Immature natural killer cell (primary cell): ENCODE measurements around the gene SFMBT2. TPM values are rescaled to one million over a fixed set of nuclear protein-coding genes. Genes with fewer than 3 reads are reported as not detected.
A peak's percentile ranks its signal among the peaks of the same experiment; 100 is the strongest.
"Not testable (repeated sequence)": the region's sequence is repeated elsewhere in the genome, so short reads cannot be mapped to it uniquely, and the experiment has no call there.

Experiments used
- DNase-seq, 3 donors: peaks; one replicate each; pipeline ENCODE4 v3.0.0; 2022; ENCODE audit warnings: mixed read lengths in 1 of 3
- H3K27ac Mint-ChIP-seq, 6 donors: one replicate each; pipeline ENCODE4 v1.8.0; 2020; ENCODE audit warnings: mixed read lengths in 6 of 6, mild to moderate bottlenecking in 5 of 6, inconsistent platforms in 4 of 6, moderate library complexity in 3 of 6
- H3K27me3 Mint-ChIP-seq, 3 donors: one replicate each; pipeline ENCODE4 v1.8.0; 2020 to 2021; ENCODE audit warnings: low read depth in 3 of 3, mild to moderate bottlenecking in 3 of 3, mixed read lengths in 3 of 3, moderate library complexity in 3 of 3, inconsistent platforms in 1 of 3
- H3K36me3 Mint-ChIP-seq, 3 donors: one replicate each; pipeline ENCODE4 v1.8.0; 2020; ENCODE audit warnings: mixed read lengths in 3 of 3, inconsistent platforms in 2 of 3, mild to moderate bottlenecking in 2 of 3
- H3K4me1 Mint-ChIP-seq, 2 donors: one replicate each; pipeline ENCODE4 v1.8.0; 2020; ENCODE audit warnings: inconsistent platforms in 2 of 2, mild to moderate bottlenecking in 2 of 2, mixed read lengths in 2 of 2, moderate library complexity in 1 of 2
- H3K4me3 Mint-ChIP-seq, 5 donors: one replicate each; pipeline ENCODE4 v1.8.0; 2020; ENCODE audit warnings: mild to moderate bottlenecking in 5 of 5, mixed read lengths in 5 of 5, inconsistent platforms in 3 of 5, moderate library complexity in 3 of 5
- H3K9me3 Mint-ChIP-seq, 6 donors: one replicate each; pipeline ENCODE4 v1.8.0; 2020; ENCODE audit warnings: mild to moderate bottlenecking in 6 of 6, mixed read lengths in 6 of 6, inconsistent platforms in 4 of 6, moderate library complexity in 3 of 6
- polyA plus RNA-seq, 3 donors: library from polyadenylated mRNA; unstranded; fragments of 300-500 nt; fragmentation: Illumina TruSeq; gene quantifications; one replicate each; pipeline ENCODE4 v1.2.3, GENCODE V29; 2021

SFMBT2 gene
- polyA plus RNA-seq, 3 donors from 2014 or later = 1.5 to 9.8 (median 3.1) TPM

DNA sequence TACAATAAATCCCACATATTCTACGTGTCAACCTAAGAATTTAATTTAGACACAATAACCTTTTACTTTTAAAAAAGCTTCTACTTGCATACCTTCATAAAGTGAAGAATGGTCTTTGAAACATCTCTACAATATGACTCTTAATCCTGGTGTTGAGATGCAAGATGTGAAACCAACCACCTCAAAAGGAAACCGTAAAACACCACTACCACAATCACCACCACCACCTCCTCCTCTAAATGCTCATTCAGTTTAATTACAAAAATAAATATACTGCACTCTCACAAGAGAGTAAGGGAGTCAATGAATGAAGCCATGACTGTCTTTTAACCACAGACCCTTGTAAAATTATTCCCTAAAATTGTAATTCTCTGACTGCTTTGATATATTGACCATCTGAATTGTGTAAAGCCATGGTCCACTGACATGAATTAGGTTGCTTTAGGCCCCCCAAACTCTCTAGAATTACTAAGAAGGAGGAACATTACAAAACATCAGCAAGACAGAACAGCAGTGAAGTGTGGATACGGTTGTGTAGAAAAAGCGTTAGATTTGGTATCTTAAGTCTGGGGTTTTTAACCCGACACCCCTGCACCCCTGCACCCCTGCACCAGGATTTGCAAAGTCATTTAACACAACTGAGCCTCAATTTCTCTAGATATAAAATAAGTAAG, 171.4 kb downstream of the SFMBT2 start:
- H3K4me1 Mint-ChIP-seq = peaks cover 82 to 91% of the 10 kb centered on the region in 2 donors
- no peaks in the 10 kb centered on the region for H3K9me3 Mint-ChIP-seq
- peak overlapping the region; percentile 48 to 81 (median 67) for H3K4me3 Mint-ChIP-seq
- peaks cover 4 to 24% (median 5%) of the 10 kb centered on the region in 3 donors for H3K27me3 Mint-ChIP-seq
- peak overlapping the region in 5 of 6 donors; percentile 10 to 65 (median 45) for H3K27ac Mint-ChIP-seq
- peak; percentile 71 to 77 (median 74) for DNase-seq
- H3K36me3 Mint-ChIP-seq = peaks cover 13 to 41% (median 30%) of the 10 kb centered on the region in 3 donors

GRCh38 chr10:7235376-7235775, 175.5 kb downstream of the SFMBT2 start:
- peak overlapping the region in 3 of 5 donors; percentile 2 to 3 (median 2) for H3K4me3 Mint-ChIP-seq

DNA sequence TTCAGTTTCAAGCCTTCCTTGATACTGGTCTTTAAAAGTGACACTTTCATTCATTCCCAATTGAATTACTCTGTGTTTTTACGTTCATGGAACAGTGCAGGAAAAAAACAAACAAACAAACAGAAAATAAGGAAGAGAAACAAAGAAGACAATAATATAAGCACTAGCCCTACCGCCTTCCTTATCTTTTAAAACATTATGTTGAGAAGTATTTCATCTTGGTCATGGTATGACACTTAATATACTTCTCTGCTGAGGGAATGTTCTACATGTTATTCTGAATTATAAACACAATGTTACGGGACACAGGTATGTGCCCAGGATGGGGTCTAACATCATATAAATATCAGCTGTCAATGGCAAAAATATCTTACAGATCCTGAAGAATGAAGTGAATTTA, 176.7 kb downstream of the SFMBT2 start:
- Mint-ChIP-seq H3K4me3 (peak overlapping the region in 3 of 5 donors; percentile 34 to 77 (median 70)), H3K27ac (peak overlapping the region in 2 of 6 donors; percentile 47 to 54), H3K27me3 (peaks cover 0 to 8% (median 2%) of the 10 kb centered on the region in 3 donors)

More at GRCh38 chr10:7235376-7235775, 175.5 kb downstream of the SFMBT2 start:
- no peak for DNase-seq
- Mint-ChIP-seq H3K27ac (peak overlapping the region in 1 of 6 donors; percentile 2), H3K9me3 (no peaks in the 10 kb centered on the region), H3K4me1 (peaks cover 75 to 89% of the 10 kb centered on the region in 2 donors), H3K36me3 (peaks cover 13 to 49% (median 31%) of the 10 kb centered on the region in 3 donors), H3K27me3 (peaks cover 0 to 8% (median 7%) of the 10 kb centered on the region in 3 donors)

GRCh38 chr10:7233259-7233991, 177.4 kb downstream of the SFMBT2 start:
- peak; percentile 19 to 38 (median 27) for DNase-seq
- Mint-ChIP-seq H3K27ac (peak overlapping the region; percentile 31 to 80 (median 43)), H3K9me3 (no peaks in the 10 kb centered on the region), H3K27me3 (peaks cover 2 to 7% (median 2%) of the 10 kb centered on the region in 3 donors), H3K4me3 (peak overlapping the region; percentile 50 to 77 (median 54)), H3K4me1 (peaks cover 55 to 69% of the 10 kb centered on the region in 2 donors), H3K36me3 (peaks cover 23 to 52% (median 34%) of the 10 kb centered on the region in 3 donors)

More for the DNA sequence above, 176.7 kb downstream of the SFMBT2 start:
- no peak for DNase-seq
- peaks cover 17 to 49% (median 31%) of the 10 kb centered on the region in 3 donors for H3K36me3 Mint-ChIP-seq
- H3K4me1 Mint-ChIP-seq = peaks cover 62 to 76% of the 10 kb centered on the region in 2 donors
- H3K9me3 Mint-ChIP-seq = no peaks in the 10 kb centered on the region

- H3K36me3 Mint-ChIP-seq = peaks cover 24 to 54% (median 45%) of the 10 kb centered on the region in 3 donors
- peak overlapping the region in 3 of 5 donors; percentile 3 to 60 (median 4) for H3K4me3 Mint-ChIP-seq
- DNase-seq = no peak
- peak overlapping the region in 2 of 6 donors; percentile 23 to 42 for H3K27ac Mint-ChIP-seq
- H3K27me3 Mint-ChIP-seq = peaks cover 2 to 4% (median 2%) of the 10 kb centered on the region in 3 donors
- no peaks in the 10 kb centered on the region for H3K9me3 Mint-ChIP-seq
- peaks cover 43 to 55% of the 10 kb centered on the region in 2 donors for H3K4me1 Mint-ChIP-seq
These were observed 179.1 kb downstream of the SFMBT2 start for GRCh38 chr10:7231509-7232414.

DNA sequence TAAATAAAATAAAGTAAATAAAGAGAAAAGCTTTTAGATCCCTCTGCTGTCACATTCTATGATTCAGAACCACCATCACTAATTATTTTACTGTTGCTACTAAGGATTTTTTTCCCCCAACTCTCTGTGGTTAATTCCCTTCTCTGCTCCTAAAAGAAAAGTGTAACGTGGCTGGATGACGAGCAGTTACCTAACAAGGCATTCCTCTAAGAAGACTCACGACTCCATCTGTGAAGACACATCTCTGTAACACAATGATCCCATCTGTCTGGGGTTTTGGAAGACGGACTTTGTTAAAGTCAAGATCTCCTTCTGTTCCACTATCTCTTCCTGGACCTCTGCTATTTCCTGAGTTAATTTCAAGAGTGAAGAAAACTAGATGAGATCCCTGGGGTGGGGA, 179.9 kb downstream of the SFMBT2 start:
- Mint-ChIP-seq H3K36me3 (peaks cover 29 to 54% (median 39%) of the 10 kb centered on the region in 3 donors), H3K4me3 (no peak overlapping the region), H3K4me1 (peaks cover 38 to 46% of the 10 kb centered on the region in 2 donors), H3K27me3 (peaks cover 2% of the 10 kb centered on the region in 3 donors), H3K9me3 (no peaks in the 10 kb centered on the region), H3K27ac (peak overlapping the region in 2 of 6 donors; percentile 42 to 64)
- DNase-seq = no peak

DNA sequence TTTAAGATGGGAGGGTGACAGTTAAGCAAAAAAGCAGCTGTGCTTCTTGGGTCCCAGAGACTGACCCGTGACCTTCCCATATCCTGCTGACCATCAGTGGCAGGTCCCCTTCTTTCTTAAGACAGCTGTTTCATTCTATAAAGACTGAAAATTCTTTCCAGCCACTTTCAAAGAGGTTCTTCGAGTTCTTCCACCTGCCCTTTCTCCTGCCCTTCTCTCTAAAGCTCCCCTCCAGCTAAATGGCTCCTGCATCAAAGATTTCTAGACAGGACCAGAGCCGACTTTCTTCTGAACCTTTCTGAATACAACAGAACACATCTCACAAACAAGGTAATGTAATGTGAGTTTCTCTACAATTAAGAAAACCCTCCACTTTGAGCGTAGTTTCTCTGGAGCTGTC, 180.8 kb downstream of the SFMBT2 start:
- Mint-ChIP-seq H3K27ac (no peak overlapping the region), H3K4me3 (no peak overlapping the region), H3K9me3 (peaks cover 0 to 2% (median 0%) of the 10 kb centered on the region in 6 donors), H3K36me3 (peaks cover 33 to 53% (median 35%) of the 10 kb centered on the region in 3 donors), H3K4me1 (peaks cover 32 to 38% of the 10 kb centered on the region in 2 donors), H3K27me3 (peaks cover 2% of the 10 kb centered on the region in 3 donors)
- no peak for DNase-seq

DNA sequence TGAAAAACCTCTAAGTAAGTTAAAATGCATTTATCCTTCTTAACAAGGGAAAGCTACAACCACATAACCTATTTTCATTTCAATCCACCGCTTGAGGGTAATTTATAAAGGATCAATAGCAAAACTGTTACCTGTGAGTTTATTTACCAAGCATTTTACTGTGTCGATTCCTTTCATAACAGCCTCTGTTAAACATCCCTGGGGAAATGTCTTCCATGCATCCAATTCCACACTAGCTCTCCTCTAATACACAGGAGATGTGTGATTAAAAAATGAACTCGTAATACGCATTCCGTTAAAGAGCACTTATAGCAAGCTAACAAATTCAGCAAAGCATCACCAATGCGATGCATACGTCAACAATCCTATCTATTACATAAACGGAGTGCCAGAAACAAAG, 185.7 kb downstream of the SFMBT2 start:
- no peak overlapping the region for H3K27ac Mint-ChIP-seq
- peaks cover 55 to 66% (median 55%) of the 10 kb centered on the region in 3 donors for H3K36me3 Mint-ChIP-seq
- H3K27me3 Mint-ChIP-seq = peaks cover 0 to 3% (median 2%) of the 10 kb centered on the region in 3 donors
- peaks cover 5 to 17% (median 15%) of the 10 kb centered on the region in 6 donors for H3K9me3 Mint-ChIP-seq
- no peaks in the 10 kb centered on the region for H3K4me1 Mint-ChIP-seq
- H3K4me3 Mint-ChIP-seq = no peak overlapping the region
- no peak for DNase-seq

DNA sequence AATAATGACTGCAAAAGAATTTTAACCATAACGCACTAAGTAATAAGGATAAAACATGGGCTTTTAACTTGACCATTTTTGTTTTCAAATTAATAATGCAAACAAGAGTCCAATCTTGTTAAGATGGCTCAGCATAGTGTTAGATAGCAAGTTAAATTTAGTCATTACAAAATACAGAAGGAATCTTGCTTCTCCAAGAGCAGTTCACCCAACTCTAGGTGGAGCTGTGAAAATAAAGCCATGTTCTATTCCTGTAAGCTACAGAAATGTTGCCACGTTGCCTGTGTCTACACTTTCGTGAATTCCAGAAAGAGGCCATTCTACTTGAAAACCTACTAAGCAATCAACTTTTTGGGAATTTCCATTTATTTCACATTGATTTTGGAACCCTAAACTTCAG, 191.9 kb downstream of the SFMBT2 start:
- H3K36me3 Mint-ChIP-seq = peaks cover 26 to 53% (median 51%) of the 10 kb centered on the region in 3 donors
- H3K4me1 Mint-ChIP-seq = peaks cover 4 to 14% of the 10 kb centered on the region in 2 donors
- H3K4me3 Mint-ChIP-seq = no peak overlapping the region
- H3K9me3 Mint-ChIP-seq = peaks cover 2 to 10% (median 9%) of the 10 kb centered on the region in 6 donors
- DNase-seq = no peak
- H3K27me3 Mint-ChIP-seq = peaks cover 0 to 3% (median 2%) of the 10 kb centered on the region in 3 donors
- no peak overlapping the region for H3K27ac Mint-ChIP-seq

DNA sequence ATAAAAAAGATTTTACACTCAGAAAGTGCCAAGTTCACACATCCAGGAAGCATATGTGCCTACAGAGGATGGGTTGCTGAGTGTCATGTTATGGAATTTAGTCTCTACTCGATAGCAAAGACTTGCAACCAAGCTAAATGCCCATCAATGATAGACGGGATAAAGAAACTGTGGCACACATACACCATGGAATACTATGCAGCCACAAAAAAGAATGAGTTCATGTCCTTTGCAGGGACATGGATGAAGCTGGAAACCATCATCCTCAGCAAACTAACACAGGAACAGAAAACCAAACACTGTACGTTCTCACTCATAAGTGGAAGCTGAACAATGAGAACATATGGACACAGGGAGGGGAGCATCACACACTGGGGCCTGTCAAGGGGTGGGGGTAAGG, 198.1 kb downstream of the SFMBT2 start:
- peaks cover 31 to 53% (median 39%) of the 10 kb centered on the region in 3 donors for H3K36me3 Mint-ChIP-seq

GRCh38 chr10:7211857-7212577, 198.8 kb downstream of the SFMBT2 start:
- peaks cover 0 to 6% of the 10 kb centered on the region in 2 donors for H3K4me1 Mint-ChIP-seq
- H3K27ac Mint-ChIP-seq = no peak overlapping the region
- DNase-seq = no peak
- no peaks in the 10 kb centered on the region for H3K9me3 Mint-ChIP-seq
- peaks cover 31 to 49% (median 34%) of the 10 kb centered on the region in 3 donors for H3K36me3 Mint-ChIP-seq
- no peak overlapping the region for H3K4me3 Mint-ChIP-seq
- peaks cover 0 to 7% (median 4%) of the 10 kb centered on the region in 3 donors for H3K27me3 Mint-ChIP-seq

More for the DNA sequence above, 198.1 kb downstream of the SFMBT2 start:
- not testable (repeated sequence) for H3K9me3 Mint-ChIP-seq, H3K4me3 Mint-ChIP-seq, H3K27ac Mint-ChIP-seq, DNase-seq, H3K27me3 Mint-ChIP-seq
- peaks cover 0 to 10% of the 10 kb centered on the region in 2 donors for H3K4me1 Mint-ChIP-seq

- Mint-ChIP-seq H3K4me1 (peaks cover 0 to 6% of the 10 kb centered on the region in 2 donors), H3K27ac (no peak overlapping the region), H3K9me3 (no peaks in the 10 kb centered on the region), H3K4me3 (no peak overlapping the region), H3K27me3 (peaks cover 0 to 6% (median 4%) of the 10 kb centered on the region in 3 donors), H3K36me3 (peaks cover 25 to 39% (median 33%) of the 10 kb centered on the region in 3 donors)
- DNase-seq = no peak
These were observed 200.3 kb downstream of the SFMBT2 start for GRCh38 chr10:7210516-7210915.
